Measurements from ENCODE around the gene GYS1. TPM values are rescaled to one million over a fixed set of nuclear protein-coding genes. Genes with fewer than 3 reads are reported as not detected.

GYS1 gene
- total RNA-seq, 4 donors from 2014 or later = 110 to 221 (median 126) TPM

GRCh38 chr19:48966541-48967345, 26.4 kb downstream of the GYS1 start:
- H3K9me3 ChIP-seq = no peaks in the 10 kb centered on the region
- peak overlapping the region; percentile 95 to 97 (median 96) for H3K4me3 ChIP-seq
- intact Hi-C loops (cut with DNase I; ENCODE audit: low total_unique reads) (loop anchor here (5.0 kb wide), 1 partner anchor 169 kb away; no protein-coding TSS in a partner anchor), in situ Hi-C loops (cut with MboI; ENCODE audit: low sequenced_read_pairs in 4 of 4) (loop anchor here in 2 of 4 donors (10.0 to 25.0 kb wide), 2 partner anchors 92 to 104 kb away; partner anchors contain the start of genes PPP1R15A (in 2 of the 2) and PLEKHA4 (in 1 of the 2))
- no peak for ATAC-seq
- H3K27me3 ChIP-seq = no peaks in the 10 kb centered on the region
- H3K4me1 ChIP-seq = peaks cover 35 to 48% of the 10 kb centered on the region in 2 donors
- DNase-seq = peak in 1 of 2 donors; percentile 37
- H3K27ac ChIP-seq = peak overlapping the region; percentile 89 to 99 (median 98)
- TF ChIP-seq POLR2A (IDR thresholded peaks at IDR 0.05) (no peak), CTCF (IDR thresholded peaks at IDR 0.05 in 4 of 5, conservative IDR thresholded peaks at IDR 0.05 in 1 of 5) (no peak)
- H3K36me3 ChIP-seq = peaks cover 0 to 35% of the 10 kb centered on the region in 2 donors

GRCh38 chr19:48965806-48966540, 27.1 kb downstream of the GYS1 start:
- intact Hi-C loops (cut with DNase I; ENCODE audit: low total_unique reads) (loop anchor here (1.0 to 5.0 kb wide), 3 partner anchors 27 to 169 kb away; partner anchors contain the start of genes GYS1, PPP1R15A and RUVBL2), in situ Hi-C loops (cut with MboI; ENCODE audit: low sequenced_read_pairs in 4 of 4) (loop anchor here in 2 of 4 donors (10.0 to 25.0 kb wide), 2 partner anchors 91 to 104 kb away; partner anchors contain the start of genes PPP1R15A (in 2 of the 2) and PLEKHA4 (in 1 of the 2))
- ATAC-seq = peak; percentile 65 to 70
- Histone ChIP-seq H3K4me3 (peak overlapping the region; percentile 95 to 97 (median 96)), H3K36me3 (peaks cover 0 to 35% of the 10 kb centered on the region in 2 donors), H3K27me3 (no peaks in the 10 kb centered on the region), H3K9me3 (no peaks in the 10 kb centered on the region), H3K27ac (peak overlapping the region; percentile 89 to 99 (median 98)), H3K4me1 (peaks cover 35 to 48% of the 10 kb centered on the region in 2 donors)
- no peak for TF ChIP-seq CTCF (IDR thresholded peaks at IDR 0.05 in 4 of 5, conservative IDR thresholded peaks at IDR 0.05 in 1 of 5)
- no peak for TF ChIP-seq POLR2A (IDR thresholded peaks at IDR 0.05)
- peak; percentile 89 to 93 for DNase-seq

- ATAC-seq = peak; percentile 66 to 67
- H3K36me3 ChIP-seq = peaks cover 0 to 28% of the 10 kb centered on the region in 2 donors
- DNase-seq = peak; percentile 97 to 98
- H3K27ac ChIP-seq = peak within 1 kb of the TSS; percentile 89 to 99 (median 98)
- TF ChIP-seq CTCF (IDR thresholded peaks at IDR 0.05 in 4 of 5, conservative IDR thresholded peaks at IDR 0.05 in 1 of 5) (no peak), POLR2A (IDR thresholded peaks at IDR 0.05) (peak; percentile 99 to 100)
- peak within 1 kb of the TSS; percentile 95 to 97 (median 96) for H3K4me3 ChIP-seq
- in situ Hi-C loops (cut with MboI; ENCODE audit: low sequenced_read_pairs in 4 of 4) (loop anchor here in 2 of 4 donors (10.0 to 25.0 kb wide), 2 partner anchors 90 to 103 kb away; partner anchors contain the start of genes PPP1R15A (in 2 of the 2) and PLEKHA4 (in 1 of the 2)), intact Hi-C loops (cut with DNase I; ENCODE audit: low total_unique reads) (loop anchor here (1.0 to 5.0 kb wide), 3 partner anchors 28 to 168 kb away; partner anchors contain the start of genes GYS1, PPP1R15A and RUVBL2)
- H3K9me3 ChIP-seq = no peaks in the 10 kb centered on the region
- H3K4me1 ChIP-seq = peaks cover 30 to 48% of the 10 kb centered on the region in 2 donors
- no peaks in the 10 kb centered on the region for H3K27me3 ChIP-seq
Measured at GRCh38 chr19:48965040-48965805, 27.9 kb downstream of the GYS1 start, which contains the start of gene FTL. FTL (plus strand) TSS chr19:48965309; CDS start chr19:48965508, 199 bp downstream.

All from gastrocnemius medialis (tissue), 4 donors.